ENCODE data around the gene DTNA.
A peak's percentile ranks its signal among the peaks of the same experiment; 100 is the strongest.
"Not testable (repeated sequence)": the region's sequence is repeated elsewhere in the genome, so short reads cannot be mapped to it uniquely, and the experiment has no call there.

The DTNA gene

GRCh38 chr18:34689750-34690149 is 20.3 kb upstream of the DTNA start:
- not testable (repeated sequence) for H3K4me1 ChIP-seq (ENCODE audit: control insufficient read depth, insufficient read depth, low read depth, low read length); H3K14ac ChIP-seq (ENCODE audit: low read length in 2 of 2); H2BK5ac ChIP-seq (ENCODE audit: low read depth, low read length, poor library complexity, severe bottlenecking); H3K79me1 ChIP-seq (replicated peaks; ENCODE audit: low read length, poor library complexity, severe bottlenecking); H2BK12ac ChIP-seq (ENCODE audit: low read length in 2 of 2); H4K8ac ChIP-seq (ENCODE audit: low read length); H4K91ac ChIP-seq (ENCODE audit: low read length); H3K23ac ChIP-seq (ENCODE audit: low read length in 2 of 2); H2BK120ac ChIP-seq (ENCODE audit: low read depth, low read length); H2AK5ac ChIP-seq (ENCODE audit: low read length, severe bottlenecking); H3K27ac ChIP-seq (ENCODE audit: low read length, poor library complexity, severe bottlenecking); H3K27me3 ChIP-seq (ENCODE audit: control insufficient read depth in 1 of 2, insufficient read depth in 1 of 2, low read length in 2 of 2); H3K4me2 ChIP-seq (ENCODE audit: low read length, poor library complexity, severe bottlenecking); H3K4ac ChIP-seq (ENCODE audit: low read depth in 1 of 2, low read length in 2 of 2); H3K18ac ChIP-seq (ENCODE audit: low read depth in 1 of 2, low read length in 2 of 2); H3K9ac ChIP-seq (ENCODE audit: low read length); H3K4me3 ChIP-seq (ENCODE audit: insufficient read depth in 1 of 2, low read depth in 1 of 2, low read length in 2 of 2); H2BK15ac ChIP-seq (ENCODE audit: low read depth, poor library complexity, severe bottlenecking); DNase-seq; H3K36me3 ChIP-seq (ENCODE audit: control insufficient read depth in 1 of 2, insufficient read depth in 2 of 2, low read depth in 1 of 2, low read length in 2 of 2); H3K9me3 ChIP-seq (ENCODE audit: control insufficient read depth, low read length); H2AFZ ChIP-seq (ENCODE audit: low read depth, low read length)
- WGBS, result 75% methylated on average over 3 of the region's 3 CpGs

DNA sequence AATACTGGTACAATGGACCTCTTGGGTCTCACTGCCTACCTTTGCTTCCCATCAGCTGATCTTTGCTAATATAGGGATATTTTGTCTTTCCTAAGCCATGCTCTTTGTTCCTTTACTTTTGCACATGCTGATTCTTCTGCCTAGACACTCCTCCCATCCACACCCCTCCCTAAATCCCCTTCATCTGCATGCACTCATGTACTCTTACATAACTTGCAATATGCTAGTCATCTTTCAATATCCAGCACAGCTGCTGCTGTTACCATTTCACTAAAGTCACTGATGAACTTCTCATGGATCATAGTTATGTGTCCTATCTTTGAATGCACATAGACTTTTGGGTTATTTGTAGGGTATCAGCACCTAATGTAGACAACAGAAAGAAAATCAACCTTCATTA is 18.5 kb upstream of the DTNA start:
- H2AFZ ChIP-seq (ENCODE audit: low read depth, low read length), result no peak overlapping the region
- no peaks in the 10 kb centered on the region for H3K79me1 ChIP-seq (replicated peaks; ENCODE audit: low read length, poor library complexity, severe bottlenecking)
- no peak overlapping the region for H3K27ac ChIP-seq (ENCODE audit: low read length, poor library complexity, severe bottlenecking)
- no peak overlapping the region for H3K23ac ChIP-seq (ENCODE audit: low read length in 2 of 2)
- no peaks in the 10 kb centered on the region for H3K27me3 ChIP-seq (ENCODE audit: control insufficient read depth in 1 of 2, insufficient read depth in 1 of 2, low read length in 2 of 2)
- no peak overlapping the region for H2BK12ac ChIP-seq (ENCODE audit: low read length in 2 of 2)
- H2BK120ac ChIP-seq (ENCODE audit: low read depth, low read length), result no peak overlapping the region
- no peak for DNase-seq
- H3K36me3 ChIP-seq (ENCODE audit: control insufficient read depth in 1 of 2, insufficient read depth in 2 of 2, low read depth in 1 of 2, low read length in 2 of 2), result no peaks in the 10 kb centered on the region
- H4K91ac ChIP-seq (ENCODE audit: low read length), result no peak overlapping the region
- no peak overlapping the region for H3K4me3 ChIP-seq (ENCODE audit: insufficient read depth in 1 of 2, low read depth in 1 of 2, low read length in 2 of 2)
- H4K8ac ChIP-seq (ENCODE audit: low read length), result no peak overlapping the region
- H2BK5ac ChIP-seq (ENCODE audit: low read depth, low read length, poor library complexity, severe bottlenecking), result no peak overlapping the region
- H3K18ac ChIP-seq (ENCODE audit: low read depth in 1 of 2, low read length in 2 of 2), result no peak overlapping the region
- H2BK15ac ChIP-seq (ENCODE audit: low read depth, poor library complexity, severe bottlenecking), result no peak overlapping the region
- H2AK5ac ChIP-seq (ENCODE audit: low read length, severe bottlenecking), result no peak overlapping the region
- H3K4me1 ChIP-seq (ENCODE audit: control insufficient read depth, insufficient read depth, low read depth, low read length), result no peaks in the 10 kb centered on the region
- no peak overlapping the region for H3K4ac ChIP-seq (ENCODE audit: low read depth in 1 of 2, low read length in 2 of 2)
- H3K9me3 ChIP-seq (ENCODE audit: control insufficient read depth, low read length), result no peaks in the 10 kb centered on the region
- no peak overlapping the region for H3K14ac ChIP-seq (ENCODE audit: low read length in 2 of 2)
- no peak overlapping the region for H3K9ac ChIP-seq (ENCODE audit: low read length)
- H3K4me2 ChIP-seq (ENCODE audit: low read length, poor library complexity, severe bottlenecking), result no peak overlapping the region

DNA sequence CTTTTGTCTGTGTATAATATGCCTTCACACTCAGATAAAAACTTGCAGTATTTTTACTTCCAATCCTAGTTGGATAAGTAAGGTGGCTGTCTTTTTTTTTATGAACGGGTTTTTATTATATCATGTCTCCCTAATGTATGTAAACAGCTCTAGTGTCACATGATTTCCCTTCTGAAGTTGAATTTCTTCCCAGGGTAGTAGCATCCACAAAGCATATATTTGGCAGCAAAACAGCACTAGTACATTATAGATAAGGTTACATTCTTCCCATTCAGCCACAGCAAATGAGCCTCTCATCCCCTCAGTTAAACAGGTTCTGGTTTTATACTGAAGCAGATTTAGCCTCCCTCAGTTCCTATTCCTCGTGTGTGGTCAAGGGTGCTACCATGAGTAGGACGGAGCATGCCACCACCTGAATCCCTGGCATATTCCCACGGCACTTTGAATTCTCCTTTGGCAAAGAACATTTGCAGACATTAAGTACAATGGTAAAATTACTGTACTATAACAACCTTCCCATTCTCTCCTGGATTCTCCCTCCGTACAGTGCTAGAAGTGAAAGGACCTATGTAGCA is 15.4 kb upstream of the DTNA start:
- Histone ChIP-seq H2BK120ac (ENCODE audit: low read depth, low read length) (no peak overlapping the region), H3K4me3 (ENCODE audit: insufficient read depth in 1 of 2, low read depth in 1 of 2, low read length in 2 of 2) (no peak overlapping the region), H3K9ac (ENCODE audit: low read length) (no peak overlapping the region), H3K27me3 (ENCODE audit: control insufficient read depth in 1 of 2, insufficient read depth in 1 of 2, low read length in 2 of 2) (no peaks in the 10 kb centered on the region), H4K91ac (ENCODE audit: low read length) (no peak overlapping the region), H3K27ac (ENCODE audit: low read length, poor library complexity, severe bottlenecking) (no peak overlapping the region), H3K9me3 (ENCODE audit: control insufficient read depth, low read length) (no peaks in the 10 kb centered on the region), H2BK5ac (ENCODE audit: low read depth, low read length, poor library complexity, severe bottlenecking) (no peak overlapping the region), H3K23ac (ENCODE audit: low read length in 2 of 2) (no peak overlapping the region), H2BK15ac (ENCODE audit: low read depth, poor library complexity, severe bottlenecking) (no peak overlapping the region), H3K79me1 (replicated peaks; ENCODE audit: low read length, poor library complexity, severe bottlenecking) (no peaks in the 10 kb centered on the region), H3K14ac (ENCODE audit: low read length in 2 of 2) (no peak overlapping the region), H2AFZ (ENCODE audit: low read depth, low read length) (no peak overlapping the region), H3K4me2 (ENCODE audit: low read length, poor library complexity, severe bottlenecking) (no peak overlapping the region), H3K18ac (ENCODE audit: low read depth in 1 of 2, low read length in 2 of 2) (no peak overlapping the region), H3K36me3 (ENCODE audit: control insufficient read depth in 1 of 2, insufficient read depth in 2 of 2, low read depth in 1 of 2, low read length in 2 of 2) (no peaks in the 10 kb centered on the region), H3K4me1 (ENCODE audit: control insufficient read depth, insufficient read depth, low read depth, low read length) (no peaks in the 10 kb centered on the region), H2BK12ac (ENCODE audit: low read length in 2 of 2) (no peak overlapping the region), H3K4ac (ENCODE audit: low read depth in 1 of 2, low read length in 2 of 2) (no peak overlapping the region), H2AK5ac (ENCODE audit: low read length, severe bottlenecking) (no peak overlapping the region), H4K8ac (ENCODE audit: low read length) (no peak overlapping the region)
- no peak for DNase-seq
- 94% methylated on average over 3 of the region's 5 CpGs for WGBS

DNA sequence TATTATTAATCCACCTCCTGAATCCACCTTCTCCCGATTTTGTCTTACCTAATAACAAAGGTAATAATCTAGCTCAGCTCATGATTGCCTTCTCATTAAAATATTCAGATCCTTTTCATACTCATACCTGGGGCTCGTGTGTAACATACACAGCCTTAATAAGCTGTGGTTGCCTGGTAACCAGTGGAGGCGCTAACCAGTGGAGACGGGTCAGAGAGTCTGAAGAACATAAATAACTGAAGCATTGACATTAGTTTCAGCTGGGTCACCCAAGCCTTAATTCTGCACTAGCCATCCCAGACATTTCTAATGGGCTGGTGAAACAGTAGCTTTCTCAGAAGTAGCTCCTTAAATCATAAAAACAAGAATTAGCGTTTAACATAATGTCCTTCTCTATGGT is 14.8 kb upstream of the DTNA start:
- DNase-seq, result peak; percentile 6
- Histone ChIP-seq H2AFZ (ENCODE audit: low read depth, low read length) (no peak overlapping the region), H3K4me1 (ENCODE audit: control insufficient read depth, insufficient read depth, low read depth, low read length) (no peaks in the 10 kb centered on the region), H2AK5ac (ENCODE audit: low read length, severe bottlenecking) (no peak overlapping the region), H3K4me3 (ENCODE audit: insufficient read depth in 1 of 2, low read depth in 1 of 2, low read length in 2 of 2) (no peak overlapping the region), H3K36me3 (ENCODE audit: control insufficient read depth in 1 of 2, insufficient read depth in 2 of 2, low read depth in 1 of 2, low read length in 2 of 2) (no peaks in the 10 kb centered on the region), H4K8ac (ENCODE audit: low read length) (no peak overlapping the region), H3K79me1 (replicated peaks; ENCODE audit: low read length, poor library complexity, severe bottlenecking) (no peaks in the 10 kb centered on the region), H3K27ac (ENCODE audit: low read length, poor library complexity, severe bottlenecking) (no peak overlapping the region), H2BK15ac (ENCODE audit: low read depth, poor library complexity, severe bottlenecking) (no peak overlapping the region), H3K14ac (ENCODE audit: low read length in 2 of 2) (no peak overlapping the region), H3K4ac (ENCODE audit: low read depth in 1 of 2, low read length in 2 of 2) (no peak overlapping the region), H2BK5ac (ENCODE audit: low read depth, low read length, poor library complexity, severe bottlenecking) (no peak overlapping the region), H3K18ac (ENCODE audit: low read depth in 1 of 2, low read length in 2 of 2) (no peak overlapping the region), H3K9ac (ENCODE audit: low read length) (no peak overlapping the region), H2BK120ac (ENCODE audit: low read depth, low read length) (no peak overlapping the region), H2BK12ac (ENCODE audit: low read length in 2 of 2) (no peak overlapping the region), H4K91ac (ENCODE audit: low read length) (no peak overlapping the region), H3K23ac (ENCODE audit: low read length in 2 of 2) (no peak overlapping the region), H3K4me2 (ENCODE audit: low read length, poor library complexity, severe bottlenecking) (no peak overlapping the region), H3K9me3 (ENCODE audit: control insufficient read depth, low read length) (no peaks in the 10 kb centered on the region), H3K27me3 (ENCODE audit: control insufficient read depth in 1 of 2, insufficient read depth in 1 of 2, low read length in 2 of 2) (no peaks in the 10 kb centered on the region)
- WGBS, result 80% methylated on average over 5 of the region's 5 CpGs
